K562 (cell line): ENCODE results near the gene NAGLU. TPM values are rescaled to one million over a fixed set of nuclear protein-coding genes. Genes with fewer than 3 reads are reported as not detected.

Source experiments
- ETS2 ChIP-seq: IDR thresholded peaks from 2 replicates; pipeline ENCODE4 v1.6.1; 2016; ENCODE audit warnings: borderline replicate concordance, missing genetic modification characterization, mild to moderate bottlenecking, moderate library complexity, missing compliant biosample characterization; ENCODE audit not compliant: poor library complexity, severe bottlenecking
- ETV1 ChIP-seq: fragments of 450-650 bp; conservative IDR thresholded peaks from 2 replicates; pipeline ENCODE4 v1.6.1; 2016; ENCODE audit warnings: missing genetic modification characterization, control low read depth, low read depth, missing compliant biosample characterization
- HMG20B ChIP-seq: fragments of 250-450 bp; sonication (Bioruptor Pico); IDR thresholded peaks from 2 replicates; pipeline ENCODE4 v1.5.0; 2021; ENCODE audit warnings: mild to moderate bottlenecking
- POLR2G ChIP-seq: fragments of 200-400 bp; formaldehyde crosslinking; IDR thresholded peaks from 2 replicates; pipeline ENCODE4 v1.6.1; 2017; ENCODE audit warnings: low read depth, mild to moderate bottlenecking, antibody characterized with exemption, low read length, moderate library complexity
- PTRF ChIP-seq: fragments of 450-650 bp; IDR thresholded peaks from 2 replicates; pipeline ENCODE4 v1.6.1; 2016; ENCODE audit warnings: mild to moderate bottlenecking, missing genetic modification characterization, missing compliant biosample characterization
- SMAD3 ChIP-seq: fragments of 450-650 bp; formaldehyde crosslinking; conservative IDR thresholded peaks from 2 replicates; pipeline ENCODE4 v1.4.0; 2020; ENCODE audit warnings: mild to moderate bottlenecking
- ZNF3 ChIP-seq: fragments of 250-450 bp; sonication (Bioruptor Pico); IDR thresholded peaks from 2 replicates; pipeline ENCODE4 v1.5.0; 2021; ENCODE audit warnings: mild to moderate bottlenecking, moderate library complexity
- ZNF507 ChIP-seq: conservative IDR thresholded peaks from 2 replicates; pipeline ENCODE4 v1.6.1; 2017; ENCODE audit warnings: missing genetic modification characterization, missing compliant biosample characterization
- ZNF696 ChIP-seq: fragments of 250-450 bp; sonication (Bioruptor Pico); conservative IDR thresholded peaks from 2 replicates; pipeline ENCODE4 v1.4.0; 2020; ENCODE audit warnings: mild to moderate bottlenecking, moderate library complexity
- ZNF77 ChIP-seq: fragments of 250-450 bp; sonication (Bioruptor Pico); IDR thresholded peaks from 2 replicates; pipeline ENCODE4 v1.5.0; 2020
- ZNF79 ChIP-seq: fragments of 250-450 bp; sonication (Bioruptor Pico); IDR thresholded peaks from 2 replicates; pipeline ENCODE4 v1.4.0; 2020; ENCODE audit warnings: low read depth, mild to moderate bottlenecking, moderate library complexity
- polyA plus RNA-seq, 8 experiments: library from polyadenylated mRNA; depleted of rRNA in 4 of 8; stranded (reverse) in 5 of 8; unstranded in 3 of 8; fragments of >200 nt; fragmentation: Nextera tagmentation in 2 of 8; fragmentation: Illumina TruSeq in 1 of 8; extraction: Ambion mirVana in 2 of 8; extraction: Trizol in 1 of 8; gene quantifications; 2 replicates each; pipeline versions ENCODE4 v1.2.1 to v1.2.3, GENCODE V29; 2011 to 2014; ENCODE audit warnings: inconsistent platforms in 1 of 8, missing spikeins in 1 of 8
- total RNA-seq, 7 experiments: library from RNA; depleted of rRNA in 6 of 7; stranded (reverse); fragments of >200 nt in 6 of 7; fragmentation: Illumina TruSeq in 2 of 7; extraction: Trizol in 2 of 7; gene quantifications; 2 replicates each; pipeline versions ENCODE4 v1.2.1 to v1.2.3, GENCODE V29; 2011 to 2021; ENCODE audit warnings: low replicate concordance in 1 of 7
- TF ChIP-seq, protein P1 (sequence below): IDR thresholded peaks from 2 replicates; pipeline ENCODE4 v1.6.1; 2014; ENCODE audit warnings: antibody characterized with exemption
- TF ChIP-seq, protein P2 (sequence below), 2 experiments: fragments of 450-650 bp; IDR thresholded peaks; 2 replicates each; pipeline ENCODE4 v1.6.1; 2016; ENCODE audit warnings: mild to moderate bottlenecking in 2 of 2, borderline replicate concordance in 1 of 2, low read depth in 1 of 2, moderate library complexity in 1 of 2
- TF ChIP-seq, protein P3 (sequence below): fragments of 450-650 bp; IDR thresholded peaks from 2 replicates; pipeline ENCODE4 v1.6.1; 2016; ENCODE audit warnings: low read depth, mild to moderate bottlenecking, moderate library complexity

The NAGLU gene
- total and polyA plus RNA-seq, 9 of the 15 experiments (the other 6 are each of a cell fraction or from before 2014, with no cell fraction given), result 0.04 to 21.5 (median 8.5) TPM

DNA sequence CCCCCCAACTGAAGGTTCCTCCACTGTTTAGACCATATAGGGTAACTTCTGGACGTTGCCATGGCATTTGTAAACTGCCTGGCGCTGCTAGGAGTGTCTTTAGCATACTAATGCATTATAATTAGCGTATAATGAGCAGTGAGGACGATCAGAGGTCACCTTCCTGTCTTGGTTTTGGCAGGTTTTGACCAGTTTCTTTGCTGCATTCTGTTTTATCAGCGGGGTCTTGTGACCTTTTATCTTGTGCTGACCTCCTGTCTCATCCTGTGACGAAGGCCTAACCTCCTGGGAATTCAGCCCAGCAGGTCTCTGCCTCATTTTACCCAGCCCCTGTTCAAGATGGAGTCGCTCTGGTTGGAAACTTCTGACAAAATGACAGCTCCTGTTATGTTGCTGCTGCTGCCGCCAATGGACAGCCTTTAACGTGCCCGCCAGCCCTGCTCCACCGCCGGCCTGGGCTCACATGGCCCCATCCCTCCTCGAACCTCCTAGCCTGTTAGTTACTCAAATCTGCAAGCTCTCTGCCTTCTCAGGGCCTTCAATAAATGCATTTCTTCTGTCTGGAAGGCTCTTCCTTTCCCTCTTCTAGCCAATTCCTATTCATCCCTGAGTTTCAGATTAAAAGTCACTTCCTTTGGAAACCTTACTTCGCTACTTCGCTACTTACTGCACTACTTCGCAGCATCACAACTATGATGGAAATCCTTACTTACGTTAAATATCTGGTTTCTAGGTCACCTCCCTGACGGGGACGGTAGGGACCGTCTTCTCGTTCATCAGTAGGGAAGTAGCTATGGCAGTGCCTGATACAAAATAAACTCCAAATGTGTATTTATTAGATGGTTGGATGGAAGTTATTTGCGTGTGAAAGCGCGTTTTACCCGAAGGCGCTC, 640 bp upstream of the NAGLU start (continued):
- TF ChIP-seq, protein P1, sequence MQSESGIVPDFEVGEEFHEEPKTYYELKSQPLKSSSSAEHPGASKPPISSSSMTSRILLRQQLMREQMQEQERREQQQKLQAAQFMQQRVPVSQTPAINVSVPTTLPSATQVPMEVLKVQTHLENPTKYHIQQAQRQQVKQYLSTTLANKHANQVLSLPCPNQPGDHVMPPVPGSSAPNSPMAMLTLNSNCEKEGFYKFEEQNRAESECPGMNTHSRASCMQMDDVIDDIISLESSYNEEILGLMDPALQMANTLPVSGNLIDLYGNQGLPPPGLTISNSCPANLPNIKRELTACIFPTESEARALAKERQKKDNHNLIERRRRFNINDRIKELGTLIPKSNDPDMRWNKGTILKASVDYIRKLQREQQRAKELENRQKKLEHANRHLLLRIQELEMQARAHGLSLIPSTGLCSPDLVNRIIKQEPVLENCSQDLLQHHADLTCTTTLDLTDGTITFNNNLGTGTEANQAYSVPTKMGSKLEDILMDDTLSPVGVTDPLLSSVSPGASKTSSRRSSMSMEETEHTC, result no peak
- no peak for TF ChIP-seq HMG20B
- no peak for TF ChIP-seq POLR2G
- 0 out of 2 replicates have a peak, but pooled peaks have one; percentile 72 for TF ChIP-seq ZNF696 (CRISPR knock-in tag)
- TF ChIP-seq ETV1 (tag), result peak; percentile 75
- peak; percentile 98 for TF ChIP-seq SMAD3
- 0 out of 2 replicates have a peak, but pooled peaks have one; percentile 29 for TF ChIP-seq ZNF77 (CRISPR knock-in tag)
- TF ChIP-seq, protein P2, sequence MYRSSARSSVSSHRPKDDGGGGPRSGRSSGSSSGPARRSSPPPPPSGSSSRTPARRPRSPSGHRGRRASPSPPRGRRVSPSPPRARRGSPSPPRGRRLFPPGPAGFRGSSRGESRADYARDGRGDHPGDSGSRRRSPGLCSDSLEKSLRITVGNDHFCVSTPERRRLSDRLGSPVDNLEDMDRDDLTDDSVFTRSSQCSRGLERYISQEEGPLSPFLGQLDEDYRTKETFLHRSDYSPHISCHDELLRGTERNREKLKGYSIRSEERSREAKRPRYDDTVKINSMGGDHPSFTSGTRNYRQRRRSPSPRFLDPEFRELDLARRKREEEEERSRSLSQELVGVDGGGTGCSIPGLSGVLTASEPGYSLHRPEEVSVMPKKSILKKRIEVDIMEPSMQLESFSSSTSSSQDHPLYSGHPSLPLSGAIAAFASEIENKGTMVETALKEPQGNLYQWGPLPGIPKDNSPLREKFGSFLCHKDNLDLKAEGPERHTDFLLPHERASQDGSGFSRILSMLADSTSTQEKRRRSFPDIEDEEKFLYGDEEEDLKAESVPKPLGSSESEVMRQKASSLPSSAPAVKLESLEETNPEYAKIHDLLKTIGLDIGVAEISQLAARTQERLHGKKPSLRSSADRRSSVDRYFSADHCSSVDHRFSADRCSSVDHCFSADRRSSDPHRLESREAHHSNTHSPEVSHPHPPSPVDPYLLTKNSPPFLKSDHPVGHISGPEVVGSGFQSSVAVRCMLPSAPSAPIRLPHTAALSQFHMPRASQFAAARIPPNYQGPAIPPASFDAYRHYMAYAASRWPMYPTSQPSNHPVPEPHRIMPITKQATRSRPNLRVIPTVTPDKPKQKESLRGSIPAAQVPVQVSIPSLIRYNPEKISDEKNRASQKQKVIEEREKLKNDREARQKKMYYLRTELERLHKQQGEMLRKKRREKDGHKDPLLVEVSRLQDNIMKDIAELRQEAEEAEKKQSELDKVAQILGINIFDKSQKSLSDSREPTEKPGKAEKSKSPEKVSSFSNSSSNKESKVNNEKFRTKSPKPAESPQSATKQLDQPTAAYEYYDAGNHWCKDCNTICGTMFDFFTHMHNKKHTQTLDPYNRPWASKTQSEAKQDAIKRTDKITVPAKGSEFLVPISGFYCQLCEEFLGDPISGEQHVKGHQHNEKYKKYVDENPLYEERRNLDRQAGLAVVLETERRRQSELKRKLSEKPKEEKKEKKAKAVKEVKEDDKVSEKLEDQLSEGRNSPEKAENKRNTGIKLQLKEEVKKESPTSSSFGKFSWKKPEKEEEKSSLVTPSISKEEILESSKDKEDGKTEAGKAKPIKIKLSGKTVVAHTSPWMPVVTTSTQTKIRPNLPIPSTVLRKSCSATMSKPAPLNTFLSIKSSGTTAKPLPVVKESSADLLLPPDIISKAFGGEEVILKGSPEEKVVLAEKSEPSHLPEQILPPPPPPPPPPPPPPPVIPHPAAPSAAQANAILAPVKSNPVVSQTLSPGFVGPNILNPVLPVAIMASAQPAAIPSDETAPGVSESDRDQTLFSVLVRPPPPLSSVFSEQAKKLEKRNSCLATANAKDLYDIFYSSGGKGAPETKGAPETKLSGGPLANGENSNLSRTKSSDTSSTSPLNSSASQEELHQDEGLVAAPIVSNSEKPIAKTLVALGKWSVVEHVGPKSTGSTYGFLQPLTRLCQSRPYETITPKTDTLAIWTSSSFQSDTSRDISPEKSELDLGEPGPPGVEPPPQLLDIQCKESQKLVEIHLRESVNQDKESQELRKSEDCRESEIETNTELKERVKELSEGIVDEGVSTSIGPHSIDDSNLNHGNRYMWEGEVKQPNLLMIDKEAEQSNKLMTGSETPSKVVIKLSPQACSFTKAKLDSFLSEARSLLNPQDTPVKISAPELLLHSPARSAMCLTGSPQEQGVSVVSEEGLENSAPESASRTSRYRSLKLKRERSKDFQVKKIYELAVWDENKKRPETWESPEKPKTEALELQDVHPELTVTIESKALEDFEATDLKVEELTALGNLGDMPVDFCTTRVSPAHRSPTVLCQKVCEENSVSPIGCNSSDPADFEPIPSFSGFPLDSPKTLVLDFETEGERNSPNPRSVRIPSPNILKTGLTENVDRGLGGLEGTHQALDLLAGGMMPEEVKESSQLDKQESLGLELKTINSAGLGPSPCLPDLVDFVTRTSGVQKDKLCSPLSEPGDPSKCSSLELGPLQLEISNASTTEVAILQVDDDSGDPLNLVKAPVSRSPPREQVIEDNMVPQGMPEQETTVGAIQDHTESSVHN (IDR thresholded peaks at IDR 0.05; ENCODE audit: borderline replicate concordance in 1 of 2, low read depth in 1 of 2), result peak in 1 of 2 experiments; percentile 70; a peak in 1 of 4 replicates
- peak; percentile 91 for TF ChIP-seq ETS2
- TF ChIP-seq ZNF3, result 0 out of 2 replicates have a peak, but pooled peaks have one; percentile 47
- TF ChIP-seq, protein P3, sequence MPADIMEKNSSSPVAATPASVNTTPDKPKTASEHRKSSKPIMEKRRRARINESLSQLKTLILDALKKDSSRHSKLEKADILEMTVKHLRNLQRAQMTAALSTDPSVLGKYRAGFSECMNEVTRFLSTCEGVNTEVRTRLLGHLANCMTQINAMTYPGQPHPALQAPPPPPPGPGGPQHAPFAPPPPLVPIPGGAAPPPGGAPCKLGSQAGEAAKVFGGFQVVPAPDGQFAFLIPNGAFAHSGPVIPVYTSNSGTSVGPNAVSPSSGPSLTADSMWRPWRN, result no peak
- TF ChIP-seq ZNF79, result peak; percentile 93
- no peak for TF ChIP-seq PTRF
- 0 out of 2 replicates have a peak, but pooled peaks have one; percentile 15 for TF ChIP-seq ZNF507 (tag)
